ENCODE data around the gene MYRF.

DNA sequence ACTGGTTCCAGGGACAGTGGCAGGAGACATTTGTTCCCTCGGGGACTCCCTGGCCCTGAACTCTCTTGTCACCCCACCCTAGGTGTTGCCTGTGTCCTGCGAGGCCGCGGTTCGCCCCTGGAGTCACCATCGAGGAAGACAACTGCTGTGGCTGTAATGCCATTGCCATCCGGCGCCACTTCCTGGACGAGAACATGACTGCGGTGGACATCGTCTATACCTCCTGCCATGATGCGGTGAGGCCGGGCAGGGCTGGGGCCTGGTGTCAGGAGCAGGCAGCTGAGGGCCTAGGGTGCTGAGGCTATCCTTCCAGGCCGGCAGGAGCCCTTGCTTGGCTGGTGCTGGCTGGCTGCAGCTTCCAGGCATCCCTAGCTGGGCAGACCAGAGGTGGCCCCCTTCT is 17.7 kb upstream of the MYRF start:
- TF ChIP-seq, protein P1, sequence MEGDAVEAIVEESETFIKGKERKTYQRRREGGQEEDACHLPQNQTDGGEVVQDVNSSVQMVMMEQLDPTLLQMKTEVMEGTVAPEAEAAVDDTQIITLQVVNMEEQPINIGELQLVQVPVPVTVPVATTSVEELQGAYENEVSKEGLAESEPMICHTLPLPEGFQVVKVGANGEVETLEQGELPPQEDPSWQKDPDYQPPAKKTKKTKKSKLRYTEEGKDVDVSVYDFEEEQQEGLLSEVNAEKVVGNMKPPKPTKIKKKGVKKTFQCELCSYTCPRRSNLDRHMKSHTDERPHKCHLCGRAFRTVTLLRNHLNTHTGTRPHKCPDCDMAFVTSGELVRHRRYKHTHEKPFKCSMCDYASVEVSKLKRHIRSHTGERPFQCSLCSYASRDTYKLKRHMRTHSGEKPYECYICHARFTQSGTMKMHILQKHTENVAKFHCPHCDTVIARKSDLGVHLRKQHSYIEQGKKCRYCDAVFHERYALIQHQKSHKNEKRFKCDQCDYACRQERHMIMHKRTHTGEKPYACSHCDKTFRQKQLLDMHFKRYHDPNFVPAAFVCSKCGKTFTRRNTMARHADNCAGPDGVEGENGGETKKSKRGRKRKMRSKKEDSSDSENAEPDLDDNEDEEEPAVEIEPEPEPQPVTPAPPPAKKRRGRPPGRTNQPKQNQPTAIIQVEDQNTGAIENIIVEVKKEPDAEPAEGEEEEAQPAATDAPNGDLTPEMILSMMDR (IDR thresholded peaks at IDR 0.05) = no peak
- TF ChIP-seq EZH2 (IDR thresholded peaks at IDR 0.05; ENCODE audit: borderline replicate concordance, insufficient read depth, low read depth, low read length, poor library complexity, severe bottlenecking) = no peak

Data from B cell (primary cell).